Measurements from ENCODE around the gene DSG1.

DSG1 gene

DNA sequence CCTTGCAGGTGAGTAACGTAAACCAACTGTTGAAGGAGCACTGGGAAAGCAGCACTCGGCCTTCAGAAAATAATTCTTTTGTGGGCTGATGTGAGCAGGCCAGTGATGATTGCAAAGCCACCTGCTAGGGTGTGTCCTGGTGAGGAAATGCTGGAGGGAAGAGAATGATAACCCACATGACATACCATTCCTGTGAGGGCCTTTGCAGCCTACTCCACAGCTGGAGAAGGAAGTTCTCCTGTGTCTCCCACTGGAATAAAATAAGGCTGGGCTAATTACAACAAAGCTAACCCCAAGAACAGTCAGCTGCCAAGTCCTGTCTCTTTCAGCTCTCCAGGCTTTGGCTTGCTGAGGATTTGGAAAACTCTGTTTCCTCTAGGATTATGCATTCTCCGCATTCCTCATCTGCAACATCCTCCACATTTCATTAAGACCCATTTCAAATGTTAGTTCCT, 16.7 kb upstream of the DSG1 start:
- no peak for TF ChIP-seq CTCF (IDR thresholded peaks at IDR 0.05; ENCODE audit: borderline replicate concordance, insufficient read depth, low read depth, low read length)
- no peak overlapping the region for H3K4me3 ChIP-seq (ENCODE audit: low read depth, low read length)

GRCh38 chr18:31302991-31303390, 15.0 kb upstream of the DSG1 start:
- no peak for TF ChIP-seq CTCF (IDR thresholded peaks at IDR 0.05; ENCODE audit: borderline replicate concordance, insufficient read depth, low read depth, low read length)
- H3K4me3 ChIP-seq (ENCODE audit: low read depth, low read length): no peak overlapping the region

DNA sequence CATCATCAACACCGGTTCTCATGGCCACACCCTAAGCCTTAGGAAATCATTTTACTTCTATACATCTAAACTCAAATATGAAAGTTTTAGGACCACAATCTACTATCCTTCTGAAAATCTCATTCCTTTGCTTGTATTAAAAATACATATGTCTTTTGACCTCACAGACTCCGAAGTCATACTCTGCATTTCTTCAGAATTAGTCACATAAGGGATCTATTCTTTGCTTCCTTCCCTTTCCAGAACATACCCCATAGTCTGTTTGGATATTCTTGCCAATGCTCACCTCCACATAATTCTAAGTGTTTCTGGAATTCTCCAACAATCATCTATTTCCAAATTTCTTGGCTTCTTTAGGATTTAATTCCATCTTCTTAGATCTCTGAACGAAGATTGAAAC, 14.2 kb upstream of the DSG1 start:
- no peak for TF ChIP-seq CTCF (IDR thresholded peaks at IDR 0.05; ENCODE audit: borderline replicate concordance, insufficient read depth, low read depth, low read length)
- no peak overlapping the region for H3K4me3 ChIP-seq (ENCODE audit: low read depth, low read length)

- TF ChIP-seq CTCF (IDR thresholded peaks at IDR 0.05; ENCODE audit: borderline replicate concordance, insufficient read depth, low read depth, low read length): no peak
- no peak overlapping the region for H3K4me3 ChIP-seq (ENCODE audit: low read depth, low read length)
Measured at GRCh38 chr18:31309115-31309514, 8.8 kb upstream of the DSG1 start.

- no peak overlapping the region for H3K4me3 ChIP-seq (ENCODE audit: low read depth, low read length)
- no peak for TF ChIP-seq CTCF (IDR thresholded peaks at IDR 0.05; ENCODE audit: borderline replicate concordance, insufficient read depth, low read depth, low read length)
Measured at GRCh38 chr18:31316974-31317373, 986 bp upstream of the DSG1 start.

- H3K4me3 ChIP-seq (ENCODE audit: low read depth, low read length): no peak overlapping the region
- TF ChIP-seq CTCF (IDR thresholded peaks at IDR 0.05; ENCODE audit: borderline replicate concordance, insufficient read depth, low read depth, low read length): no peak
Measured at GRCh38 chr18:31321719-31322118, 3.8 kb downstream of the DSG1 start.

GRCh38 chr18:31325051-31325450, 7.1 kb downstream of the DSG1 start:
- TF ChIP-seq CTCF (IDR thresholded peaks at IDR 0.05; ENCODE audit: borderline replicate concordance, insufficient read depth, low read depth, low read length): no peak
- H3K4me3 ChIP-seq (ENCODE audit: low read depth, low read length): no peak overlapping the region
